Nephron (organoid): ENCODE measurements around the gene NR5A2.

Experiments
- H3K27ac Mint-ChIP-seq, 3 experiments: 2 replicates each; pipeline ENCODE4 v1.8.0; 2020; ENCODE audit warnings: mixed read lengths in 3 of 3, mild to moderate bottlenecking in 2 of 3, moderate library complexity in 1 of 3
- H3K27me3 Mint-ChIP-seq: 2 replicates; pipeline ENCODE4 v1.8.0; 2021; ENCODE audit warnings: low read depth, mild to moderate bottlenecking, moderate library complexity, mixed read lengths
- H3K36me3 Mint-ChIP-seq: 2 replicates; pipeline ENCODE4 v1.8.0; 2020; ENCODE audit warnings: low read depth, mixed read lengths
- H3K4me1 Mint-ChIP-seq: 2 replicates; pipeline ENCODE4 v1.8.0; 2020; ENCODE audit warnings: mixed read lengths
- H3K4me3 Mint-ChIP-seq, 3 experiments: 2 replicates each; pipeline ENCODE4 v1.8.0; 2020; ENCODE audit warnings: mild to moderate bottlenecking in 3 of 3, mixed read lengths in 3 of 3, moderate library complexity in 2 of 3
- H3K9me3 Mint-ChIP-seq: 2 replicates; pipeline ENCODE4 v1.8.0; 2020; ENCODE audit warnings: mixed read lengths
- CTCF ChIP-seq, 3 experiments: fragments of 200-600 bp; sonication (generic); IDR thresholded peaks; one replicate each; pipeline ENCODE4 v1.5.0; 2021; ENCODE audit warnings: antibody characterized with exemption in 3 of 3; ENCODE audit not compliant: unreplicated experiment in 3 of 3

NR5A2 gene

GRCh38 chr1:200103966-200104583, 76.6 kb downstream of the NR5A2 start:
- Mint-ChIP-seq H3K4me3 (no peak overlapping the region), H3K27me3 (peaks cover under 1% of the 10 kb centered on the region), H3K27ac (no peak overlapping the region), H3K36me3 (no peaks in the 10 kb centered on the region), H3K9me3 (no peaks in the 10 kb centered on the region), H3K4me1 (peaks cover 17% of the 10 kb centered on the region)
- no peak for TF ChIP-seq CTCF (IDR thresholded peaks at IDR 0.05; ENCODE audit: unreplicated experiment in 3 of 3)

GRCh38 chr1:200107004-200107470, 79.5 kb downstream of the NR5A2 start:
- peaks cover 17% of the 10 kb centered on the region for H3K4me1 Mint-ChIP-seq
- H3K27me3 Mint-ChIP-seq, result no peaks in the 10 kb centered on the region
- no peak overlapping the region for H3K4me3 Mint-ChIP-seq
- TF ChIP-seq CTCF (IDR thresholded peaks at IDR 0.05; ENCODE audit: unreplicated experiment in 3 of 3), result no peak
- H3K36me3 Mint-ChIP-seq, result no peaks in the 10 kb centered on the region
- no peaks in the 10 kb centered on the region for H3K9me3 Mint-ChIP-seq
- peak overlapping the region in 2 of 3 experiments; percentile 7 to 30 for H3K27ac Mint-ChIP-seq

- no peaks in the 10 kb centered on the region for H3K27me3 Mint-ChIP-seq
These were observed 81.1 kb downstream of the NR5A2 start for GRCh38 chr1:200108659-200109058.

GRCh38 chr1:200112290-200112689, 84.8 kb downstream of the NR5A2 start:
- Mint-ChIP-seq H3K36me3 (no peaks in the 10 kb centered on the region), H3K4me3 (no peak overlapping the region), H3K27ac (no peak overlapping the region), H3K4me1 (peaks cover under 1% of the 10 kb centered on the region), H3K27me3 (no peaks in the 10 kb centered on the region), H3K9me3 (no peaks in the 10 kb centered on the region)
- no peak for TF ChIP-seq CTCF (IDR thresholded peaks at IDR 0.05; ENCODE audit: unreplicated experiment in 3 of 3)

More at GRCh38 chr1:200108659-200109058, 81.1 kb downstream of the NR5A2 start:
- Mint-ChIP-seq H3K27ac (no peak overlapping the region), H3K9me3 (no peaks in the 10 kb centered on the region), H3K4me3 (no peak overlapping the region), H3K4me1 (peaks cover 15% of the 10 kb centered on the region), H3K36me3 (no peaks in the 10 kb centered on the region)
- TF ChIP-seq CTCF (IDR thresholded peaks at IDR 0.05; ENCODE audit: unreplicated experiment in 3 of 3), result no peak

- H3K36me3 Mint-ChIP-seq, result no peaks in the 10 kb centered on the region
- peak overlapping the region in 1 of 3 experiments; percentile 48 for H3K27ac Mint-ChIP-seq
- no peaks in the 10 kb centered on the region for H3K9me3 Mint-ChIP-seq
- H3K4me3 Mint-ChIP-seq, result no peak overlapping the region
- H3K4me1 Mint-ChIP-seq, result no peaks in the 10 kb centered on the region
- no peaks in the 10 kb centered on the region for H3K27me3 Mint-ChIP-seq
- TF ChIP-seq CTCF (IDR thresholded peaks at IDR 0.05; ENCODE audit: unreplicated experiment in 3 of 3), result no peak
These were observed 88.0 kb downstream of the NR5A2 start for GRCh38 chr1:200115532-200115931.

- Mint-ChIP-seq H3K27ac (no peak overlapping the region), H3K27me3 (no peaks in the 10 kb centered on the region), H3K4me3 (no peak overlapping the region), H3K4me1 (peaks cover 4% of the 10 kb centered on the region), H3K36me3 (no peaks in the 10 kb centered on the region), H3K9me3 (no peaks in the 10 kb centered on the region)
- no peak for TF ChIP-seq CTCF (IDR thresholded peaks at IDR 0.05; ENCODE audit: unreplicated experiment in 3 of 3)
These were observed 88.8 kb downstream of the NR5A2 start for GRCh38 chr1:200116324-200116723.
